Epithelial cell of esophagus (primary cell): ENCODE measurements around the gene TBXAS1.

Experiments
- DNase-seq: peaks from one replicate; pipeline ENCODE4 v3.0.0; 2010; ENCODE audit warnings: low read depth
- H3K4me3 ChIP-seq: 2 replicates; pipeline ENCODE4 v1.5.1; 2011; ENCODE audit warnings: mild to moderate bottlenecking, low read length, control low read depth
- TF ChIP-seq, protein P1 (sequence below): IDR thresholded peaks from 2 replicates; pipeline ENCODE4 v1.5.1; 2011; ENCODE audit warnings: low read depth, mild to moderate bottlenecking, low read length, control low read depth, inconsistent platforms; ENCODE audit not compliant: insufficient read depth; ENCODE audit errors: missing control alignments

TBXAS1 gene

DNA sequence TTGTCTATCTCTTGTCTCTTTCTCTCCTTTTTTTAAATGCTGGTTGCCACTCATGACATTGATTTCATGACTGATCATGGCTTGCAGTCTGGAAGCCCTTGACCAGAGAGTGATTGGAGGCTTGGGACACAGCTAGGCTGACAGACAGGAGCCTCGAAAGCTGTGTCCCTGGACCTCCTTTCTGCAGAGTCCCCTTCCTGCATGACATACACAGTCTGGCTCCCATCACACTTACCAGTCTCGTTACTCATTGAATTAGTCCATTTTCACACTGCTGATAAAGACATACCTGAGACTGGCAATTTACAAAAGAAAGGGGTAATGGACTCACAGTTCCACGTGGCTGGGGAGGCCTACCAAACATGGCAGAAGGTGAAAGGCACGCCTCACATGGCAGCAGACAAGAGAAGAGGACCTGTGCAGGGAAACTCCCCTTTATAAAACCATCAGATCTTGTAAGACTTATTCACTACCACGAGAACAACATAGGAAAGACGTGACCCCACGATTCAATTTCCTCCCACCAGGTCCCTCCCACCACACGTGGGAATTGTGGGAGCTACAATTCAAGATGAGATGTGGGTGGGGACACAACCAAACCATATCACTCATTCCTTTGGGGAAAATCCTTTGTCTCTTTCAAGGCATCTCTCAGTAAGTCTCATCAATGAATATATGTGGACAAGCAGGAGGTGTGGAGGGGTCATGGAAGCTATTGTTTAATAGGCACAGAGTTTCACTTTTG lies 102.3 kb downstream of the TBXAS1 start:
- TF ChIP-seq, protein P1, sequence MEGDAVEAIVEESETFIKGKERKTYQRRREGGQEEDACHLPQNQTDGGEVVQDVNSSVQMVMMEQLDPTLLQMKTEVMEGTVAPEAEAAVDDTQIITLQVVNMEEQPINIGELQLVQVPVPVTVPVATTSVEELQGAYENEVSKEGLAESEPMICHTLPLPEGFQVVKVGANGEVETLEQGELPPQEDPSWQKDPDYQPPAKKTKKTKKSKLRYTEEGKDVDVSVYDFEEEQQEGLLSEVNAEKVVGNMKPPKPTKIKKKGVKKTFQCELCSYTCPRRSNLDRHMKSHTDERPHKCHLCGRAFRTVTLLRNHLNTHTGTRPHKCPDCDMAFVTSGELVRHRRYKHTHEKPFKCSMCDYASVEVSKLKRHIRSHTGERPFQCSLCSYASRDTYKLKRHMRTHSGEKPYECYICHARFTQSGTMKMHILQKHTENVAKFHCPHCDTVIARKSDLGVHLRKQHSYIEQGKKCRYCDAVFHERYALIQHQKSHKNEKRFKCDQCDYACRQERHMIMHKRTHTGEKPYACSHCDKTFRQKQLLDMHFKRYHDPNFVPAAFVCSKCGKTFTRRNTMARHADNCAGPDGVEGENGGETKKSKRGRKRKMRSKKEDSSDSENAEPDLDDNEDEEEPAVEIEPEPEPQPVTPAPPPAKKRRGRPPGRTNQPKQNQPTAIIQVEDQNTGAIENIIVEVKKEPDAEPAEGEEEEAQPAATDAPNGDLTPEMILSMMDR: no peak
- H3K4me3 ChIP-seq: no peak overlapping the region
- DNase-seq: no peak

DNA sequence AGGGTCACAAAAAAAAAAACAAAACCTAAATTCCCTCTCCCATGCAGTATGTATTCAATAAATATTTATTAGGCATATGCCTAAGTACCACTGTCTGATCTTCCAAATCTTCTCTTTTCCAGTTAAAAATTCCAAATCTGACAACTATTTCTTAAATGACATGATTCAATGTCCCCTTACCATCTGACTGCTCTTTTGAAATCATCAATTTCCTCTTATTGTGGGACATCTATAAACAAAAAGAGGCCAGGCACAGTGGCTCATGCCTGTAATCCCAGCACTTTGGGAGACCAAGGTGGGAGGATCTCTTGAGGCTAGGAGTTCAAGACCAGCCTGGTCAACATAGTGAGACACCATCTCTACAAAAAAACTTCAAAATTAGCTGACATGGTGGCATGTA lies 103.5 kb downstream of the TBXAS1 start:
- DNase-seq: no peak
- H3K4me3 ChIP-seq: no peak overlapping the region
- TF ChIP-seq, protein P1: no peak

DNA sequence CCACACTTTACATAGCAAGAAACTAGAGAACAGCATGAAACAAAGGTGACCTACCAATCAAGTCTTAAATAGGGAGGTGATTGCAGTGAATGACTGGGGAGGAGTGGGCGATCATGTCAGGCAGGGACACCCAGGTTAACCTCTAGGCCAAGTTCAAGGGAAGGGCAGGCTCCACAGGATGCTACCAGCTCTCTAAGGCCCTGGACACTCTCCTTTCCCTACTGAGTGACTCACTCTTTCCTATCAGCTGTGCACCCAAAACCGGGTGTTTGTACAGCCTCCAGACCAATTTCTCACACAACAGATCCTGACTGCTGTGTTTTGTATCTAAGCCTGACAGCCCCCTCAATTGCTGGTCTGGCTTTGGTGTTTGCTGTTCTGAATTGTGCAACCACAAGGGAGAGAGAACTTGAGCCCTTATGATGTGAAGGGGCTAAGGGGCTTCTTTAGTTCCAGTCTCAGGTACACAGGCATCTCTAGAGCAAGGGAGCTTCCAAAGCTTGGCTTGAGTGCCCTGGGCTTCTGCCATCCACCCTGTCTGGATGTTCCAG lies 107.8 kb downstream of the TBXAS1 start:
- no peak overlapping the region for H3K4me3 ChIP-seq
- DNase-seq: peak; percentile 22
- TF ChIP-seq, protein P1: no peak

DNA sequence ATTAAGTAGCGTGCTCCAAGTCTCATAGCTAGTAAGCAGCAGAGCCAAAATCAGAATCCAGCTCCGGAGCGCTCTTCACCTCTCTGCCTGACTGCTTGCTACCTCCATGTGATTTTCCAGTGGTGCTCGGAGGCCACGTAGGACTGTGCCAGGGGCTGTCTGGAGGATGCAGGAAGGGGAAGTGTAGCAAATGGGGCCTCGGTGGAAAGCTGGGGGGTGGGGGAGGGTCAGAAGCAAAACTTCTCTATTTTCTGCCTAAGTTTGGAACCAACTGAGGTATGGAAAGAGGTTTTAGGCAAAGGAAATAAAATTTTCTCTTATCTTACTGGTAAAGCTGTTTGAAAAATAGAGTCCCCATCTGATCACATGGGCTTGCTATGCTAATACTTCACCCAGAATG lies 108.7 kb downstream of the TBXAS1 start:
- TF ChIP-seq, protein P1: no peak
- no peak overlapping the region for H3K4me3 ChIP-seq
- DNase-seq: no peak

DNA sequence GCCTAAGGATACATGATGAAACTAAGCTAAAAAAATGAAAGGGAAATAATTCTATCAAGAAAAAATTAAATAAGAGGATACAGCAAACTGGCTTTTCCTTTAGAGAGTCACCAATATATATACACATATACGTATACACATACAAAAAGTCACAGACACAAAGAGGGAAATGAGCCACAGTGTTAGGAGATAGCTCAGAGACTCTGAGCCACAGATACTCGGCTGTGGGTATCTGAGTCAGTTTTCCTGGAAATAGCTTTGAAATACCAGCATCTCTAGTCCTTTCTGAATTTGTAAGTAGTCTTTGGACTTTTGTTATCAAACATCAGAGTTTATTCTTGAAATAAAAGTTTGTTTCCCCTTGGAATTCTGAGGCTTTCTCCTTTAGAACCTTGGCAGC lies 111.8 kb downstream of the TBXAS1 start:
- TF ChIP-seq, protein P1: no peak
- DNase-seq: no peak
- no peak overlapping the region for H3K4me3 ChIP-seq

DNA sequence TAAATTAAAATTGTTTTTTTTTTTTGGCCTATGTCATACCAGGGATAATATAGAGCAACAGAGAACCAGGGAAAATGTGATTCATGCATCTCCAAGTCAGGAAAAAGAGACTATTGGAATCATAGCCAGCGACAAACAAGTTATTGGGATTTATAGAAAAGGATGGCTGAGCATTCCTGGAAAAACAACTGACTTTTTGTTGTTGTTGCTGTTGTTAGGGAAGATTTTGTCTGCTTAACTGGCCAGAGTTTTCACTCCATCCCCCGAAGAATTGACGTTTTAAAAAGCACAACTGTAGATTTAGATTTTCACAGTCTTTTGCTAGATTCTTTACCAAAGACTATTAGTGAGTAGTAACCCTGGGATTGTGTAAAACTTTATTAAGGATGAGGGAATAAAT lies 112.4 kb downstream of the TBXAS1 start:
- no peak for DNase-seq
- TF ChIP-seq, protein P1: no peak
- H3K4me3 ChIP-seq: no peak overlapping the region

DNA sequence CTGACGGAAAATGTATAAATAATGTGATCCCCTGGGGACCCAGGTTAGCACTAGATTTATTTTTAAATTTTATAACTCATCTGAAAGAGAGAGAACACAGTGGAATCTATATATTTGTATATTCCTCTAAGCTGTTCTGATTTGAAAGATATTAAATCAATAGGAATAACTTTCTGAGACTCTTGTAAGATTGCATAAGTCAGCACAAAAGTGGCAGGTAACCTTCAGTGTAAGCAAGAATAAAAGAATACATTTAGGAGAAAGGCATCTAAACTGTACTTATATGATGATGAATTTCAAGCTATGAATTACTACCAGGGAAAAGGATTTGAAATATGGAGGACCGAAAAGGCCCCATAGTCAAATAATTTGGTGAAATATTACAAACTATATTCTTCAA lies 112.8 kb downstream of the TBXAS1 start:
- no peak for DNase-seq
- H3K4me3 ChIP-seq: no peak overlapping the region
- TF ChIP-seq, protein P1: no peak
